Measurements from ENCODE around the gene DERL2.

- no peak for TF ChIP-seq CTCF (IDR thresholded peaks at IDR 0.05; ENCODE audit: low read length)
- TF ChIP-seq EZH2 (IDR thresholded peaks at IDR 0.05; ENCODE audit: borderline replicate concordance, low read length) = no peak
These were observed 22.8 kb upstream of the DERL2 start for GRCh38 chr17:5508810-5509209.

All from OCI-LY1 (cell line).